HCT116 (cell line): ENCODE data around the gene ABR. TPM values are rescaled to one million over a fixed set of nuclear protein-coding genes. Genes with fewer than 3 reads are reported as not detected.

Experiments
- ATAC-seq: fragments of 200-7000 bp; cut with Tn5 transposase; 2 replicates; pipeline ENCODE4 v1.9.1; 2020; ENCODE audit warnings: mild to moderate bottlenecking, moderate library complexity
- BruUV-seq: library from RNA; stranded (reverse); fragments of 400-500 nt; replicated peaks from 2 replicates; lab custom pipeline; 2021; lab: Mats Ljungman, UMichigan
- CTCF ChIA-PET: fragments of 300-600 bp; sonication (Branson Sonifier 250); formaldehyde crosslinking; loops from one replicate; lab custom pipeline; 2021; ENCODE audit warnings: antibody characterized with exemption; lab: Charles Lee
- POLR2A ChIA-PET: fragments of 300-600, 350-600 bp; sonication (Branson Sonifier 250); formaldehyde crosslinking; loops from one replicate; lab custom pipeline; 2021; ENCODE audit warnings: antibody characterized with exemption; lab: Charles Lee
- RAD21 ChIA-PET, 2 experiments: fragments of 300-600 bp; sonication (Branson Sonifier 250); formaldehyde crosslinking; loops; one replicate each; lab custom pipeline; 2023; ENCODE audit warnings: low total read pairs in 2 of 2; ENCODE audit not compliant: uncharacterized antibody in 2 of 2, unreplicated experiment in 2 of 2, low non-redundant PET in 1 of 2; lab: Charles Lee
- DNase-seq: peaks from one replicate; pipeline ENCODE4 v3.0.0-alpha.2; 2010; ENCODE audit warnings: low read depth, low spot score
- H2AFZ ChIP-seq: fragments of 200-600 bp; shearing (Covaris generic), sonication (generic); 2 replicates; pipeline ENCODE4 v1.6.1; 2017; ENCODE audit warnings: low read depth, mixed run types, mixed read lengths, antibody characterized with exemption, low read length; ENCODE audit not compliant: poor library complexity, severe bottlenecking
- H3K27ac ChIP-seq: 2 replicates; pipeline ENCODE4 v1.5.1; 2012; ENCODE audit warnings: low read depth, low read length
- H3K27me3 ChIP-seq: fragments of 200-600 bp; sonication (generic); 2 replicates; pipeline ENCODE4 v1.6.1; 2016; ENCODE audit warnings: mixed run types, low read length, mixed read lengths; ENCODE audit not compliant: insufficient read depth
- H3K36me3 ChIP-seq, 2 experiments: fragments of 200-500 bp in 1 of 2; fragments of 200-600 bp in 1 of 2; sonication (Bioruptor generic) in 1 of 2; sonication (generic) in 1 of 2; 2 replicates each; pipeline versions ENCODE4 v1.5.1 to v1.6.1; 2014 to 2016; ENCODE audit warnings: low read length in 2 of 2, inconsistent platforms in 1 of 2, mixed read lengths in 1 of 2, mixed run types in 1 of 2; ENCODE audit not compliant: insufficient read depth in 2 of 2, control insufficient read depth in 1 of 2
- H3K4me1 ChIP-seq, 2 experiments: fragments of 200-600 bp in 1 of 2; sonication (generic) in 1 of 2; 2 replicates each; pipeline versions ENCODE4 v1.5.1 to v1.6.1; 2012 to 2017; ENCODE audit warnings: low read length in 2 of 2, inconsistent platforms in 1 of 2, mild to moderate bottlenecking in 1 of 2, mixed read lengths in 1 of 2, mixed run types in 1 of 2, moderate library complexity in 1 of 2; ENCODE audit not compliant: insufficient read depth in 2 of 2, control insufficient read depth in 1 of 2
- H3K4me2 ChIP-seq: fragments of 200-600 bp; sonication (generic); 2 replicates; pipeline ENCODE4 v1.6.1; 2017; ENCODE audit warnings: mixed run types, low read length, mixed read lengths
- H3K4me3 ChIP-seq, 2 experiments: fragments of 200-600 bp in 1 of 2; sonication (generic) in 1 of 2; replicated peaks in 1 of 2; 2 replicates each; pipeline ENCODE4 v1.5.1; 2011 to 2016; ENCODE audit warnings: low read length in 2 of 2, control low read depth in 1 of 2, low read depth in 1 of 2, mild to moderate bottlenecking in 1 of 2, mixed read lengths in 1 of 2, mixed run types in 1 of 2
- H3K79me2 ChIP-seq: fragments of 200-600 bp; sonication (generic); 2 replicates; pipeline ENCODE4 v1.6.1; 2017; ENCODE audit warnings: mild to moderate bottlenecking, mixed run types, low read length, moderate library complexity, mixed read lengths; ENCODE audit not compliant: insufficient read depth
- H3K9ac ChIP-seq: fragments of 200-600 bp; sonication (generic); 2 replicates; pipeline ENCODE4 v1.6.1; 2016; ENCODE audit warnings: low read length, mixed read lengths
- H3K9me2 ChIP-seq: fragments of 200-600 bp; sonication (generic), shearing (Covaris generic); 2 replicates; pipeline ENCODE4 v1.6.1; 2017; ENCODE audit warnings: mixed run types, mild to moderate bottlenecking, moderate library complexity; ENCODE audit not compliant: insufficient read depth
- H3K9me3 ChIP-seq, 2 experiments: fragments of 200-500 bp in 1 of 2; fragments of 200-600 bp in 1 of 2; sonication (Bioruptor generic) in 1 of 2; sonication (generic) in 1 of 2; 2 replicates each; pipeline ENCODE4 v1.6.1; 2014 to 2017; ENCODE audit warnings: low read length in 2 of 2, mixed read lengths in 2 of 2, inconsistent platforms in 1 of 2, low read depth in 1 of 2, mild to moderate bottlenecking in 1 of 2, mixed run types in 1 of 2, moderate library complexity in 1 of 2; ENCODE audit not compliant: control insufficient read depth in 1 of 2, insufficient read depth in 1 of 2
- H4K20me1 ChIP-seq: fragments of 200-600 bp; sonication (generic), shearing (Covaris generic); 2 replicates; pipeline ENCODE4 v1.6.1; 2017; ENCODE audit warnings: mixed run types, mild to moderate bottlenecking, moderate library complexity; ENCODE audit not compliant: insufficient read depth
- EZH2phosphoT487 ChIP-seq: fragments of 200-600 bp; IDR thresholded peaks from 2 replicates; pipeline ENCODE4 v1.6.1; 2018; ENCODE audit warnings: antibody characterized with exemption, borderline replicate concordance
- RAD21 ChIP-seq: IDR thresholded peaks from 2 replicates; pipeline ENCODE4 v1.6.1; 2012; ENCODE audit warnings: low read depth, mild to moderate bottlenecking
- REST ChIP-seq: IDR thresholded peaks from 2 replicates; pipeline ENCODE4 v1.6.1; 2012; ENCODE audit warnings: low read depth
- ZNF274 ChIP-seq: fragments of 200-500 bp; sonication (Bioruptor generic); IDR thresholded peaks from 2 replicates; pipeline ENCODE4 v1.6.1; 2014; ENCODE audit warnings: mild to moderate bottlenecking, low read depth, low read length, inconsistent platforms
- intact Hi-C: fragments of 100-400 bp; cut with micrococcal nuclease; formaldehyde crosslinking; loops from 2 replicates; pipeline ENCODE4 v1.10.0; 2022
- total RNA-seq: library from RNA; stranded (reverse); gene quantifications from one replicate; pipeline ENCODE4 v1.2.1, GENCODE V29; 2021; ENCODE audit not compliant: unreplicated experiment
- TF ChIP-seq, protein P1 (sequence below): IDR thresholded peaks from 2 replicates; pipeline ENCODE4 v1.6.1; 2011; ENCODE audit warnings: mild to moderate bottlenecking, low read length, moderate library complexity; ENCODE audit not compliant: insufficient replicate concordance; ENCODE audit errors: extremely low read depth

ABR gene
- total RNA-seq, 1 experiment from 2014 or later = 58.5 TPM

- TF ChIP-seq, protein P1, sequence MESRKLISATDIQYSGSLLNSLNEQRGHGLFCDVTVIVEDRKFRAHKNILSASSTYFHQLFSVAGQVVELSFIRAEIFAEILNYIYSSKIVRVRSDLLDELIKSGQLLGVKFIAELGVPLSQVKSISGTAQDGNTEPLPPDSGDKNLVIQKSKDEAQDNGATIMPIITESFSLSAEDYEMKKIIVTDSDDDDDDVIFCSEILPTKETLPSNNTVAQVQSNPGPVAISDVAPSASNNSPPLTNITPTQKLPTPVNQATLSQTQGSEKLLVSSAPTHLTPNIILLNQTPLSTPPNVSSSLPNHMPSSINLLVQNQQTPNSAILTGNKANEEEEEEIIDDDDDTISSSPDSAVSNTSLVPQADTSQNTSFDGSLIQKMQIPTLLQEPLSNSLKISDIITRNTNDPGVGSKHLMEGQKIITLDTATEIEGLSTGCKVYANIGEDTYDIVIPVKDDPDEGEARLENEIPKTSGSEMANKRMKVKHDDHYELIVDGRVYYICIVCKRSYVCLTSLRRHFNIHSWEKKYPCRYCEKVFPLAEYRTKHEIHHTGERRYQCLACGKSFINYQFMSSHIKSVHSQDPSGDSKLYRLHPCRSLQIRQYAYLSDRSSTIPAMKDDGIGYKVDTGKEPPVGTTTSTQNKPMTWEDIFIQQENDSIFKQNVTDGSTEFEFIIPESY = no peak
- TF ChIP-seq ZNF274 = no peak
These were observed 10.4 kb downstream of the ABR start (continued) for GRCh38 chr17:1169221-1169928.

- intact Hi-C loops = no loop called here
- no peaks in the 10 kb centered on the region for H3K27me3 ChIP-seq
- H3K36me3 ChIP-seq = no peaks in the 10 kb centered on the region
- POLR2A ChIA-PET = no interaction called here
- BruUV-seq = no TSS peak
- no peak overlapping the region for H2AFZ ChIP-seq
- TF ChIP-seq RAD21 (no peak), EZH2phosphoT487 (no peak), REST (no peak)
- TF ChIP-seq, protein P1 = no peak
- TF ChIP-seq, all 23 proteins: peak for 0
- Histone ChIP-seq H4K20me1 (no peaks in the 10 kb centered on the region), H3K27ac (no peak overlapping the region), H3K9me3 (no peaks in the 10 kb centered on the region), H3K4me3 (no peak overlapping the region), H3K4me2 (no peak overlapping the region), H3K9ac (no peak overlapping the region), H3K79me2 (no peaks in the 10 kb centered on the region), H3K4me1 (no peaks in the 10 kb centered on the region), H3K9me2 (no peaks in the 10 kb centered on the region)
- no peak for ATAC-seq
- CTCF ChIA-PET = no interaction called here
- no peak for DNase-seq
- RAD21 ChIA-PET = no interaction called here
These were observed 11.1 kb downstream of the ABR start for GRCh38 chr17:1168533-1169220.
